Lung (tissue), 12 donors: ENCODE data around the gene GDAP1L1. TPM values are rescaled to one million over a fixed set of nuclear protein-coding genes. Genes with fewer than 3 reads are reported as not detected.
A peak's percentile ranks its signal among the peaks of the same experiment; 100 is the strongest.
"Not testable (repeated sequence)": the region's sequence is repeated elsewhere in the genome, so short reads cannot be mapped to it uniquely, and the experiment has no call there.

ENCODE experiments used
- ATAC-seq: fragments of 200-7000 bp; cut with Tn5 transposase; one replicate; pipeline ENCODE4 v1.9.1; 2020; ENCODE audit warnings: moderate number of reproducible peaks; ENCODE audit not compliant: insufficient read depth, low FRiP score
- DNase-seq, 3 donors: peaks; one replicate each; pipeline ENCODE4 v3.0.0-alpha.2; 2013 to 2017
- H3K27ac ChIP-seq, 2 donors: one replicate each; pipeline ENCODE4 v1.5.1; 2013; ENCODE audit warnings: mild to moderate bottlenecking in 2 of 2, moderate library complexity in 2 of 2, control low read depth in 1 of 2, inconsistent platforms in 1 of 2, low read depth in 1 of 2, low read length in 1 of 2
- H3K27me3 ChIP-seq, 3 donors: one replicate each; pipeline ENCODE4 v1.5.1; 2013; ENCODE audit warnings: low read length in 2 of 3; ENCODE audit not compliant: control insufficient read depth in 3 of 3, insufficient read depth in 3 of 3
- H3K36me3 ChIP-seq, 4 donors: one replicate each; pipeline ENCODE4 v1.5.1; 2013; ENCODE audit warnings: low read length in 4 of 4, mild to moderate bottlenecking in 1 of 4, moderate library complexity in 1 of 4; ENCODE audit not compliant: control insufficient read depth in 4 of 4, insufficient read depth in 4 of 4
- H3K4me1 ChIP-seq, 5 donors: one replicate each; pipeline ENCODE4 v1.5.1; 2013; ENCODE audit warnings: low read length in 5 of 5, mild to moderate bottlenecking in 2 of 5, moderate library complexity in 1 of 5; ENCODE audit not compliant: control insufficient read depth in 5 of 5, insufficient read depth in 5 of 5
- H3K4me3 ChIP-seq: one replicate; pipeline ENCODE4 v1.5.1; 2013; ENCODE audit warnings: mild to moderate bottlenecking, control low read depth, moderate library complexity
- H3K9ac ChIP-seq, 2 donors: one replicate each; pipeline ENCODE4 v1.5.1; 2013; ENCODE audit warnings: low read length in 2 of 2, control low read depth in 1 of 2; ENCODE audit not compliant: insufficient read depth in 1 of 2
- H3K9me3 ChIP-seq, 4 donors: one replicate each; pipeline ENCODE4 v1.5.1; 2013; ENCODE audit warnings: low read length in 3 of 4, mild to moderate bottlenecking in 1 of 4, moderate library complexity in 1 of 4; ENCODE audit not compliant: control insufficient read depth in 4 of 4, insufficient read depth in 3 of 4
- CTCF ChIP-seq: IDR thresholded peaks from 2 replicates; pipeline ENCODE4 v1.5.1; 2012; ENCODE audit warnings: mild to moderate bottlenecking; ENCODE audit errors: control extremely low read depth, extremely low read depth
- WGBS, 2 donors: extraction: QIAGEN DNeasy Blood & Tissue Kit; methylation state at CpG; one replicate each; pipeline ENCODE4 v1.1.7; 2013; 5-methylcytosine and 5-hydroxymethylcytosine counted together
- polyA plus RNA-seq, 2 donors: library from polyadenylated mRNA; stranded (reverse); fragments of 200-250 nt; gene quantifications; one replicate each; pipeline ENCODE4 v1.2.1, GENCODE V29; 2013
- total RNA-seq, 2 donors: library from RNA; depleted of rRNA in 1 of 2; stranded (reverse); fragments of >200 nt in 1 of 2; gene quantifications; one replicate each; pipeline ENCODE4 v1.2.1, GENCODE V29; 2014 to 2021
- donor health status: control.
- donor health status: control.
- donor health status: Bipolar disorder and iron deficiency.
- donor health status: healthy.
- donor health status: DM: yes; HTN: yes; CAD: no.

Gene GDAP1L1
- total and polyA plus RNA-seq, 4 donors: 0.02 to 0.10 TPM; not detected in 2

- no peak overlapping the region for H3K9ac ChIP-seq
- no peak overlapping the region for H3K4me3 ChIP-seq
- H3K36me3 ChIP-seq: peaks cover 0 to 3% (median 1%) of the 10 kb centered on the region in 4 donors
- H3K4me1 ChIP-seq: peaks cover 0 to 3% (median 0%) of the 10 kb centered on the region in 5 donors
- no peak for TF ChIP-seq CTCF
- H3K9me3 ChIP-seq: peaks cover 0 to 3% (median 0%) of the 10 kb centered on the region in 4 donors
- H3K27me3 ChIP-seq: no peaks in the 10 kb centered on the region
- ATAC-seq: no peak
- DNase-seq: peak in 1 of 3 donors; percentile 26
- H3K27ac ChIP-seq: no peak overlapping the region
- WGBS, 2 donors: 72 to 82% methylated on average over 17 of the region's 17 CpGs
Observed at GRCh38 chr20:44228465-44229258, 18.4 kb upstream of the GDAP1L1 start.

- TF ChIP-seq CTCF: no peak
- Histone ChIP-seq H3K27me3 (no peaks in the 10 kb centered on the region), H3K4me1 (peaks cover 0 to 3% (median 0%) of the 10 kb centered on the region in 5 donors), H3K36me3 (no peaks in the 10 kb centered on the region), H3K9me3 (peaks cover 0 to 3% (median 0%) of the 10 kb centered on the region in 4 donors), H3K4me3 (no peak overlapping the region), H3K27ac (no peak overlapping the region), H3K9ac (no peak overlapping the region)
- 83 to 87% methylated on average over 7 of the region's 7 CpGs for WGBS, 2 donors
- DNase-seq (no peak), ATAC-seq (no peak)
Observed at GRCh38 chr20:44231193-44231592, 15.9 kb upstream of the GDAP1L1 start.

- Histone ChIP-seq H3K9me3 (peaks cover 0 to 3% (median 0%) of the 10 kb centered on the region in 4 donors), H3K4me3 (no peak overlapping the region), H3K27ac (no peak overlapping the region), H3K27me3 (no peaks in the 10 kb centered on the region), H3K9ac (no peak overlapping the region), H3K36me3 (no peaks in the 10 kb centered on the region), H3K4me1 (peaks cover 0 to 3% (median 0%) of the 10 kb centered on the region in 5 donors)
- no peak for ATAC-seq
- no peak for TF ChIP-seq CTCF
- DNase-seq: no peak
- 81 to 83% methylated on average over 10 of the region's 10 CpGs for WGBS, 2 donors
Observed at GRCh38 chr20:44231713-44232468, 15.2 kb upstream of the GDAP1L1 start.

- H3K9me3 ChIP-seq, H3K27ac ChIP-seq, H3K9ac ChIP-seq, H3K27me3 ChIP-seq, H3K4me1 ChIP-seq, H3K4me3 ChIP-seq, ATAC-seq, DNase-seq, H3K36me3 ChIP-seq: not testable (repeated sequence)
- 84 to 97% methylated on average over 4 of the region's 4 CpGs for WGBS, 2 donors
Observed at GRCh38 chr20:44232469-44232856, 14.6 kb upstream of the GDAP1L1 start.
